ENCODE data around the gene MAGEL2.
"Not testable (repeated sequence)": the region's sequence is repeated elsewhere in the genome, so short reads cannot be mapped to it uniquely, and the experiment has no call there.

MAGEL2 gene

GRCh38 chr15:23602124-23602523, 45.5 kb downstream of the MAGEL2 start:
- no peak for DNase-seq

- no peak for DNase-seq
Measured at GRCh38 chr15:23599053-23599452, 48.6 kb downstream of the MAGEL2 start.

DNA sequence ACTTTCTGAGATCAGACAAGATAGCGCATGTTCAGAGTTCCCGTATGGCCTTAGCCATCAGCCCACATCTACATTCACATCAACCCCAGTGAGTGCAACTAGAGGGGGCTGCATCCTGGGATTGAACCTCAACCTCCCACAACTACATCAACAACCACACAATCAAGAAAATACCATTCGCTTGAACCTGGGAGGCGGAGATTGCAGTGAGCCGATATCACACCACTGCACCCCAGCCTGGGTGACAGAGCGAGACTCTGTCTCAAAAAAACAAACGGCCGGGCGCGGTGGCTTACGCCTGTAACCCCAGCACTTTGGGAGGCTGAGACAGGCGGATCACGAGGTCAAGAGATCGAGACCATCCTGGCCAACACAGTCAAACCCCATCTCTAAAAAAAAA, 50.4 kb downstream of the MAGEL2 start:
- not testable (repeated sequence) for DNase-seq

GRCh38 chr15:23596736-23597135, 50.9 kb downstream of the MAGEL2 start:
- DNase-seq: no peak

GRCh38 chr15:23595368-23595767, 52.3 kb downstream of the MAGEL2 start:
- DNase-seq: no peak

- DNase-seq: no peak
Measured at GRCh38 chr15:23594252-23594770, 53.4 kb downstream of the MAGEL2 start.

Measured in GOT3 (cell line).